GM23248 (cell line): ENCODE data around the gene MMEL1. TPM values are rescaled to one million over a fixed set of nuclear protein-coding genes. Genes with fewer than 3 reads are reported as not detected.

Source experiments
- DNase-seq: peaks from one replicate; pipeline ENCODE4 v3.0.0-alpha.2; 2015
- H2AFZ ChIP-seq: fragments of 200-600 bp; sonication (generic); 2 replicates; pipeline ENCODE4 v1.6.1; 2016; ENCODE audit warnings: antibody characterized with exemption
- H3F3A ChIP-seq: fragments of 200-600 bp; sonication (generic); 2 replicates; pipeline ENCODE4 v1.6.1; 2016; ENCODE audit warnings: mild to moderate bottlenecking, antibody characterized with exemption, mixed run types; ENCODE audit not compliant: insufficient read depth
- H3K27ac ChIP-seq: fragments of 200-600 bp; sonication (generic); 2 replicates; pipeline ENCODE4 v1.5.1; 2016; ENCODE audit warnings: mild to moderate bottlenecking
- H3K27me3 ChIP-seq: fragments of 200-600 bp; sonication (generic); replicated peaks from 2 replicates; pipeline ENCODE4 v1.6.1; 2016; ENCODE audit warnings: mild to moderate bottlenecking; ENCODE audit not compliant: insufficient read depth
- H3K36me3 ChIP-seq: fragments of 200-600 bp; sonication (generic); 2 replicates; pipeline ENCODE4 v1.6.1; 2016; ENCODE audit warnings: low read depth, mild to moderate bottlenecking
- H3K4me1 ChIP-seq: fragments of 200-600 bp; sonication (generic); 2 replicates; pipeline ENCODE4 v1.6.1; 2016; ENCODE audit warnings: mild to moderate bottlenecking; ENCODE audit not compliant: insufficient read depth
- H3K4me2 ChIP-seq: fragments of 200-600 bp; sonication (generic); one replicate; pipeline ENCODE4 v1.6.1; 2016; ENCODE audit warnings: mild to moderate bottlenecking; ENCODE audit not compliant: unreplicated experiment
- H3K4me3 ChIP-seq: fragments of 200-600 bp; sonication (generic); 2 replicates; pipeline ENCODE4 v1.5.1; 2016; ENCODE audit warnings: mild to moderate bottlenecking
- H3K79me2 ChIP-seq: fragments of 200-600 bp; sonication (generic); 2 replicates; pipeline ENCODE4 v1.6.1; 2016; ENCODE audit warnings: mild to moderate bottlenecking; ENCODE audit not compliant: insufficient read depth
- H3K9ac ChIP-seq: fragments of 200-600 bp; sonication (generic); 2 replicates; pipeline ENCODE4 v1.6.1; 2016; ENCODE audit warnings: mild to moderate bottlenecking
- H3K9me2 ChIP-seq: fragments of 200-600 bp; sonication (generic); 2 replicates; pipeline ENCODE4 v1.6.1; 2016; ENCODE audit warnings: mixed run types, mild to moderate bottlenecking, moderate library complexity; ENCODE audit not compliant: insufficient read depth
- H3K9me3 ChIP-seq: fragments of 200-600 bp; sonication (generic); one replicate; pipeline ENCODE4 v1.6.1; 2017; ENCODE audit warnings: low read depth
- H4K20me1 ChIP-seq: fragments of 200-600 bp; sonication (generic); 2 replicates; pipeline ENCODE4 v1.6.0; 2016; ENCODE audit not compliant: insufficient read depth
- EZH2 ChIP-seq: fragments of 200-600 bp; sonication (generic); IDR thresholded peaks from 2 replicates; pipeline ENCODE4 v1.6.1; 2018; ENCODE audit warnings: antibody characterized with exemption, mild to moderate bottlenecking; ENCODE audit not compliant: insufficient read depth, poor library complexity, severe bottlenecking
- EZH2phosphoT487 ChIP-seq: fragments of 200-600 bp; sonication (generic); IDR thresholded peaks from 2 replicates; pipeline ENCODE4 v1.6.1; 2018; ENCODE audit warnings: antibody characterized with exemption, moderate library complexity, mild to moderate bottlenecking, low read depth; ENCODE audit not compliant: insufficient read depth
- WGBS, 2 experiments: methylation state at CpG; one replicate each; pipeline ENCODE4 v1.1.6; 2015 to 2017; ENCODE audit warnings: low lambda C conversion rate in 2 of 2, low coverage in 1 of 2; ENCODE audit errors: missing lambda C conversion rate in 2 of 2; 5-methylcytosine and 5-hydroxymethylcytosine counted together
- in situ Hi-C: fragments of 300-500 bp; cut with MboI; formaldehyde crosslinking; loops from 2 replicates; pipeline ENCODE4 v1.15.0; 2020
- polyA plus RNA-seq: library from polyadenylated mRNA; unstranded; fragments of >200 nt; fragmentation: Nextera tagmentation; extraction: Ambion mirVana; gene quantifications from 2 replicates; pipeline ENCODE4 v1.2.1, GENCODE V29; 2016
- total RNA-seq: library from RNA; depleted of rRNA; stranded (reverse); fragments of >200 nt; shearing (Covaris generic); gene quantifications from 2 replicates; pipeline ENCODE4 v1.2.3, GENCODE V29; 2014

Gene MMEL1
- total and polyA plus RNA-seq, 2 experiments from 2014 or later: not detected

DNA sequence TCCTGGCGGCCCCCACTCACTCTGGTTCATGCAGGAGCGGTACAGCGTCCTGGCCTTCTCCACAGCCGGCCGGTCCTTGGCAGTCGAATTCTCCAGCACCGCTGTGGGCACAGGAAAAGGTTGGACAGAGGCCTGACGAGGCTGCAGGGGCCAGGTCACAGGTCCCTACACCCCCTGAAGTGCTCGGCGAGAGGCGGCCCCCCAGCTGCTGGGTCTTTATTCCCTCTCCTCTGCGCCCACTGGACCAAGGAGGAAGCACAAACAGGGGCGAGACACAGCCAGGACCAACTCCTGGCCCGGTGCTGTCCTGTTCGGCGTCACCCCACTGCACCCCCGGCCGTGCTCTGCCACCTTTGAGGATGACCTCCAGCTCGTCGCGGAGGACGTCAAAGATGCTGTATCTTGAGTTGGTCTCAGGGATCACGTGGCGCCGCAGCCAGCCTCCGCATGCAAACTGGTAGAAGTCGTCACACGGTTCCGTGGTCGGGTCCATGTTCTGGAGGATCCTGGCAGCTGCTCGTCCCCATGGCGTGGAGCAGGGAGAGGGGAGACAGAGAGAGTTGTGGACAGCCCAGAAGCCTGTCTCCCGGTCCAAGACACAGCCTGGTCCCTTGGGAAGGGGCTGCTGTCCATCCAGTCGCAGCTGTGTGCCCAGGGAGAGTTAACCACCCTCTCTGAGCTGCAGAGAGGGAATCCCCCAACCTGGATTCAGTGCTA, 23.3 kb downstream of the MMEL1 start:
- Histone ChIP-seq H3K27me3 (no peaks in the 10 kb centered on the region), H2AFZ (no peak overlapping the region), H3K4me1 (no peaks in the 10 kb centered on the region), H3K27ac (no peak overlapping the region), H3K9me3 (no peaks in the 10 kb centered on the region), H3K9me2 (no peaks in the 10 kb centered on the region), H3K4me3 (no peak overlapping the region), H4K20me1 (no peaks in the 10 kb centered on the region), H3K4me2 (no peak overlapping the region), H3K79me2 (no peaks in the 10 kb centered on the region), H3F3A (no peaks in the 10 kb centered on the region), H3K9ac (no peak overlapping the region), H3K36me3 (no peaks in the 10 kb centered on the region)
- 67 to 68% methylated on average over 30 to 33 of the region's 34 CpGs for WGBS, 2 experiments
- TF ChIP-seq EZH2phosphoT487: no peak
- no peak for TF ChIP-seq EZH2
- no peak for DNase-seq
- in situ Hi-C loops: no loop called here

DNA sequence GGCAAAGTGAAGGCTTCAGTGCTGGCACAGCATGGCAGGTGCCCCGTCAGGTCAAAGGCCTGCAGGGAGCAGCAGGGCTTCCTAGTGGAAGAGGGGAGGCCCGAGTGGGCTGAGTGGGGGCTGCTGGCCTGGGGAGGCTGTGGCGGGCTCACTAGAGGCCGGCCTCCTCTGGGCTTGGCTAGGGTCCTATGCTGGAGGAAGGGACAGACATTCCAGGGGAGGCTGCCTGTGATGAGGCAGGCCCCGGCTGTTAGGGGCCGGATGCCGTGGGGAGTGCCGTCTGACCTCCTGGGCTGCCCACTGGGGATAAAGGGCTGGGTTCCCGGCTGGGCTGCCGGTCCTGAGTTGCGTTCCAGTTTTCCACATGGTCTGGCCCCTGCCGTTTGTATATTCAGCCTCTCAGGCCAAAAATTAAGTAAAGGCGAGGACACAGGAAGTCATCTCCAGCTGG, 25.1 kb downstream of the MMEL1 start:
- no peaks in the 10 kb centered on the region for H3K27me3 ChIP-seq
- H3K4me3 ChIP-seq: no peak overlapping the region
- no peaks in the 10 kb centered on the region for H4K20me1 ChIP-seq
- H2AFZ ChIP-seq: no peak overlapping the region
- no peaks in the 10 kb centered on the region for H3K36me3 ChIP-seq
- H3K9me2 ChIP-seq: no peaks in the 10 kb centered on the region
- H3K4me2 ChIP-seq: no peak overlapping the region
- DNase-seq: no peak
- no peak overlapping the region for H3K27ac ChIP-seq
- no peaks in the 10 kb centered on the region for H3K4me1 ChIP-seq
- H3F3A ChIP-seq: no peaks in the 10 kb centered on the region
- TF ChIP-seq EZH2 (no peak), EZH2phosphoT487 (no peak)
- H3K9me3 ChIP-seq: no peaks in the 10 kb centered on the region
- in situ Hi-C loops: no loop called here
- 23 to 25% methylated on average over 11 to 13 of the region's 13 CpGs for WGBS, 2 experiments
- no peaks in the 10 kb centered on the region for H3K79me2 ChIP-seq
- H3K9ac ChIP-seq: no peak overlapping the region

DNA sequence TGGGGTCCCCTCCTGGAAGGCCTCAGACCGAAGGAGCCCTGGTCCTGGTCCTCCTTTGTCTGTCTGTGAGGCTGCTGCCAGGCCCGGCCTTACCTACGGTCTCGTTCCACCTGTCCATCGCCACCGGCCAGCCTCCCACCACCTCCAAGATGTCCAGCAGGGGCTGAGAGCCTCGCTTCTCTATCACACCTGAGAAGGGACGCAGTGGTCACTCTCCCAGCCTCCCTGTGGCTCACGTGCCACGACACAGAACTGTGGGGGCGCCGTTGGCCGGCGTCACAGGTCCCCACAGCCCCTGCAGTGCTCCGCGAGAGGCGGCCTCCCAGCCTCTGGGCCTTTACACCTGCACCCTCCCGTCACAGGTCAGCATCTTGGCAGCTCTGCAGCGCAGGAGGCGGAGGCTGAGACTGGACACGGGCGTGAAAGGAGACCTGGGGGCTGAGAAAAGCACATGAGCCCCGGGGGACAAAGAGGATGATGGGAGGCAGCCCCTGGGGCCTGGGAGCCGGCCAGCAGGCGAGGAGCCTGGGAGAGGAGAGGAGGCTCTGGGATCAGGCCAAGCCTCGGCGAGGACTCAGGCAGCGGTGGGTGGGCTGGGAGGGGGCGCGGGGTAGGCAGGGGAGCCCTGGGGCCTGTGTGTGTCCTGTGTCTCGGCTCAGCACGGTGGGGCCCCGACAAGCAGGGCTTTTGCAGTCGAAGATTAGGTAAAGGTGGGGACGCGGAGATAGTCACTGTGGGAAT, 25.8 kb downstream of the MMEL1 start:
- Histone ChIP-seq H3K9me2 (no peaks in the 10 kb centered on the region), H3F3A (no peaks in the 10 kb centered on the region), H3K4me1 (no peaks in the 10 kb centered on the region), H3K27me3 (no peaks in the 10 kb centered on the region), H3K9ac (no peak overlapping the region), H3K4me2 (no peak overlapping the region), H3K36me3 (no peaks in the 10 kb centered on the region), H4K20me1 (no peaks in the 10 kb centered on the region), H3K9me3 (no peaks in the 10 kb centered on the region), H3K4me3 (no peak overlapping the region), H3K79me2 (no peaks in the 10 kb centered on the region), H2AFZ (no peak overlapping the region), H3K27ac (no peak overlapping the region)
- in situ Hi-C loops: no loop called here
- WGBS, 2 experiments: 65 to 67% methylated on average over 27 to 36 of the region's 36 CpGs
- DNase-seq: no peak
- TF ChIP-seq EZH2 (no peak), EZH2phosphoT487 (no peak)

DNA sequence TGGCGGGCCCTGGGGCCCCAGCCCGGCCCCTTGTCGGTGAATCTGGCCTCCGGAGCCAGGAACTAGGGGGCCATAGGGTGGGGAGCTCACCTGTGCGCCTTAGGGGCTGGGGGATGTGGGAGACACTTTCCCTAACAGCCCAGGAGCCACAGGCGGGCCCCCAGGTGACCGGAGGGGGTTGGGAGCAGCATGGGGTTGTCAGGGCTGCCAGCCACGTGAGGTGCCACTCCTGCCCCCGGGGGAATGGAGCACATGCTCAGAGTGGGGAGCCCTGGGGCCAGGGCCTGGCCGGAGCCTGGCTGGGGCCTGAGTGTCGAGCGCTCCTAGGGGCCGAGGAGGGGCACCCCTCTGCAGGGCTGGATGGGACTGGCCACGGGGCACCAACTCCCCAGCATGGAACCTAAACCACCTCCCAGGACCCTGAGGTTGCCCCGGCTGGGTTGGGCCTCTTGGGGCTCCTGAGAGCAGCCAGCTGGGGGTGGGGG, 26.4 kb downstream of the MMEL1 start:
- no peaks in the 10 kb centered on the region for H3K9me3 ChIP-seq
- no peaks in the 10 kb centered on the region for H3K9me2 ChIP-seq
- H3K36me3 ChIP-seq: no peaks in the 10 kb centered on the region
- H3K27ac ChIP-seq: no peak overlapping the region
- WGBS, 2 experiments: 58 to 69% methylated on average over 12 to 15 of the region's 15 CpGs
- TF ChIP-seq EZH2 (no peak), EZH2phosphoT487 (no peak)
- no peak overlapping the region for H2AFZ ChIP-seq
- H3F3A ChIP-seq: no peaks in the 10 kb centered on the region
- H3K4me3 ChIP-seq: no peak overlapping the region
- no peaks in the 10 kb centered on the region for H4K20me1 ChIP-seq
- in situ Hi-C loops: no loop called here
- H3K9ac ChIP-seq: no peak overlapping the region
- no peak overlapping the region for H3K4me2 ChIP-seq
- no peaks in the 10 kb centered on the region for H3K4me1 ChIP-seq
- DNase-seq: no peak
- no peaks in the 10 kb centered on the region for H3K27me3 ChIP-seq
- no peaks in the 10 kb centered on the region for H3K79me2 ChIP-seq
